HUDEP-2 (cell line): ENCODE data around the gene MANBA.
A peak's percentile ranks its signal among the peaks of the same experiment; 100 is the strongest.

Experiments used
- DNase-seq, 76 experiments: peaks; one replicate each; lab custom pipeline; 2025; ENCODE audit not compliant: unreplicated experiment in 76 of 76; lab: John Stamatoyannopoulos, UW

Gene MANBA

GRCh38 chr4:102685768-102686167 lies 75.0 kb downstream of the MANBA start:
- DNase-seq: no peak

GRCh38 chr4:102684610-102685052 lies 76.1 kb downstream of the MANBA start:
- peak in 24 of 76 experiments; percentile 2 to 55 (median 16) for DNase-seq

GRCh38 chr4:102683881-102684609 lies 76.7 kb downstream of the MANBA start:
- peak in 1 of 76 experiments; percentile 8 for DNase-seq

GRCh38 chr4:102678695-102679335 lies 82.0 kb downstream of the MANBA start:
- DNase-seq: no peak

GRCh38 chr4:102678107-102678506 lies 82.7 kb downstream of the MANBA start:
- no peak for DNase-seq

- DNase-seq: no peak
These were observed 85.6 kb downstream of the MANBA start for GRCh38 chr4:102675141-102675540.

- DNase-seq: no peak
These were observed 93.8 kb downstream of the MANBA start for GRCh38 chr4:102667001-102667400.

- no peak for DNase-seq
These were observed 95.2 kb downstream of the MANBA start for GRCh38 chr4:102665527-102665926.

GRCh38 chr4:102663073-102663472 lies 97.7 kb downstream of the MANBA start:
- DNase-seq: no peak

GRCh38 chr4:102657206-102657605 lies 103.6 kb downstream of the MANBA start:
- DNase-seq: no peak

GRCh38 chr4:102647117-102647516 lies 113.7 kb downstream of the MANBA start:
- no peak for DNase-seq

GRCh38 chr4:102642631-102643298 lies 118.0 kb downstream of the MANBA start:
- DNase-seq: no peak

- no peak for DNase-seq
These were observed 119.0 kb downstream of the MANBA start for GRCh38 chr4:102641793-102642192.

- DNase-seq: no peak
These were observed 120.1 kb downstream of the MANBA start for GRCh38 chr4:102640669-102641068.

GRCh38 chr4:102639598-102639997 lies 121.2 kb downstream of the MANBA start:
- no peak for DNase-seq

GRCh38 chr4:102638621-102639020 lies 122.1 kb downstream of the MANBA start:
- no peak for DNase-seq

- no peak for DNase-seq
These were observed 123.4 kb downstream of the MANBA start for GRCh38 chr4:102637391-102637790.

- no peak for DNase-seq
These were observed 127.7 kb downstream of the MANBA start for GRCh38 chr4:102633100-102633499.

- no peak for DNase-seq
These were observed 128.3 kb downstream of the MANBA start for GRCh38 chr4:102632241-102633065.

GRCh38 chr4:102631616-102632015 lies 129.2 kb downstream of the MANBA start:
- DNase-seq: no peak

GRCh38 chr4:102629673-102630072 lies 131.1 kb downstream of the MANBA start:
- no peak for DNase-seq
